ENCODE measurements around the gene IGFBPL1.

IGFBPL1 gene, protein sequence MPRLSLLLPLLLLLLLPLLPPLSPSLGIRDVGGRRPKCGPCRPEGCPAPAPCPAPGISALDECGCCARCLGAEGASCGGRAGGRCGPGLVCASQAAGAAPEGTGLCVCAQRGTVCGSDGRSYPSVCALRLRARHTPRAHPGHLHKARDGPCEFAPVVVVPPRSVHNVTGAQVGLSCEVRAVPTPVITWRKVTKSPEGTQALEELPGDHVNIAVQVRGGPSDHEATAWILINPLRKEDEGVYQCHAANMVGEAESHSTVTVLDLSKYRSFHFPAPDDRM

DNA sequence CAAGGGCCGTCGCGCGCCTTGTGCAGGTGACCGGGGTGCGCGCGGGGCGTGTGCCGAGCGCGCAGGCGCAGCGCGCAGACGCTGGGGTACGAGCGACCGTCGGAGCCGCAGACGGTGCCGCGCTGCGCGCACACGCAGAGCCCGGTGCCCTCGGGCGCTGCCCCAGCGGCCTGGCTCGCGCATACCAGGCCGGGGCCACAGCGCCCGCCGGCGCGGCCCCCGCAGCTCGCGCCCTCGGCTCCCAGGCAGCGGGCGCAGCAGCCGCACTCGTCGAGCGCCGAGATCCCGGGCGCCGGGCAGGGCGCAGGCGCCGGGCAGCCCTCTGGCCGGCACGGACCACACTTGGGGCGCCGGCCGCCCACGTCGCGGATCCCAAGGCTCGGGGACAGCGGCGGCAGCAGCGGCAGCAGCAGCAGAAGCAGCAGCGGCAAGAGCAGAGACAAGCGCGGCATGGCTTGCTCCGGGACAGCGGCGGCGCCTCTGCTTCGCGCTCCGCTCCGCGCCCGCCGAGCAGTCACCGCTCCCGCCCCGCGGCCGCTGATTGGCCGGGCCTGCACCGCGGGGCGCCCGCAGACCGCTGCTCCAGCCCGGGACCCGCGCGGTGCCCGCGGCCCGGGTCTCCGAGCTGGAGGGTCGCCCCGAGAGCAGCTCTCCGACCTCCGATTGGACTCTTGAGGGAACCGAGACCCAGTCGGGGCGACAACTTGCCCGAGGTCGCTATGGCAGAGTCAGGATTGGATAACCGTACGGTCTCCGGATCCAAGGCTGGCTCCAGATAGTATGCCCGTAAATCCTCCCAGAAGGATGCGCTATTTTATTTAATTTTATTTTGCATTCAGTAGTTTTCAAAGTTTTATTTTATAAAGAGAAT, at the start of gene IGFBPL1:
TSS of gene IGFBPL1 (minus strand) at position 482 of the 871 bp plus-strand sequence. CDS start at position 452, 30 bp downstream.
- TF ChIP-seq NFIC (IDR thresholded peaks at IDR 0.05) (no peak), YY1 (IDR thresholded peaks at IDR 0.05; ENCODE audit: low read depth) (no peak), FOXM1 (IDR thresholded peaks at IDR 0.05; ENCODE audit: borderline replicate concordance, low read depth) (no peak), EGR1 (IDR thresholded peaks at IDR 0.05) (no peak), ZBTB7A (IDR thresholded peaks at IDR 0.05; ENCODE audit: low read depth) (no peak)
- TF ChIP-seq, protein P1, sequence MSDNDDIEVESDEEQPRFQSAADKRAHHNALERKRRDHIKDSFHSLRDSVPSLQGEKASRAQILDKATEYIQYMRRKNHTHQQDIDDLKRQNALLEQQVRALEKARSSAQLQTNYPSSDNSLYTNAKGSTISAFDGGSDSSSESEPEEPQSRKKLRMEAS (IDR thresholded peaks at IDR 0.05), result peak; percentile 67

DNA sequence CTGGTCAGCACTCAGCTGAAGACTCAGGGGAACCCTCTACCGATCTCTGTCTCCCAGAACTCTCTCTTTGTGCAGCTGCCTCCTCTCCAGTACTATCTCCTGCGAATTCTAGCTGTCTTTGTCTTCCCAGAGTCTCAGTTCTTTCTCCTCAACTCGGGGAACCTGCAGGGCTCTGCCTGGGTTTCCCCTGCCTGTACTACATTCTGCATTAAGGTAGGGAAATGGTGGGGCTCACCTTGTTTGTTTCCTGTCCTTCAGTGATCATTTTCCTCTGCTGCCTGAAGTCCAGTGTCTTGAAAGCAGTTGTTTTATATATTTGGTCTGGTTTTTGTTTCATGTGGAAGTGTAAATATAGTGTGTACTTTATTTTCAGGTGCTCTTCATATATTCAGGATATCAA, 43.1 kb upstream of the IGFBPL1 start:
- TF ChIP-seq TAF1 (IDR thresholded peaks at IDR 0.05; ENCODE audit: low read depth) (no peak), ZBTB7A (IDR thresholded peaks at IDR 0.05; ENCODE audit: low read depth) (no peak), EGR1 (IDR thresholded peaks at IDR 0.05) (no peak), TCF12 (IDR thresholded peaks at IDR 0.05; ENCODE audit: low read depth) (no peak), FOXM1 (IDR thresholded peaks at IDR 0.05; ENCODE audit: borderline replicate concordance, low read depth) (no peak), NFIC (IDR thresholded peaks at IDR 0.05) (no peak)

DNA sequence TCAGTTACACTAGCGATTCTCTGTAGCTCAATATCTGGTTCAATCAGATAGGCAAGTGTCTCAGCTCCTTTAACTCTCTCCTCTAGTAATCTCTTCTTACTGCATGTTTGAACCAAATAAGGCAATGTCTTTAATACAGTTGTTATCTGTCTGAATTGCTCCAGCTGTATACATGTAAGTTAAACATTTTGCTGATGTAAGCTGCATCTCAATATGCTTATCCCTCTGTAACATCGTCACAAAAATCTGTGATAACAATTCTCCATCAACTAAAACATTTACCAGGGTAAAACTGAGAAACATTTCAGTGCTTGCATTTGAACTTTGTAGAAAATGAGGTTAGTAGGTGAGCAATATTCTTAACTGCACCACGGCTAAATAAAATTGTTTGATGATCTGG, 29.6 kb upstream of the IGFBPL1 start:
- TF ChIP-seq EP300 (IDR thresholded peaks at IDR 0.05; ENCODE audit: borderline replicate concordance), result no peak

DNA sequence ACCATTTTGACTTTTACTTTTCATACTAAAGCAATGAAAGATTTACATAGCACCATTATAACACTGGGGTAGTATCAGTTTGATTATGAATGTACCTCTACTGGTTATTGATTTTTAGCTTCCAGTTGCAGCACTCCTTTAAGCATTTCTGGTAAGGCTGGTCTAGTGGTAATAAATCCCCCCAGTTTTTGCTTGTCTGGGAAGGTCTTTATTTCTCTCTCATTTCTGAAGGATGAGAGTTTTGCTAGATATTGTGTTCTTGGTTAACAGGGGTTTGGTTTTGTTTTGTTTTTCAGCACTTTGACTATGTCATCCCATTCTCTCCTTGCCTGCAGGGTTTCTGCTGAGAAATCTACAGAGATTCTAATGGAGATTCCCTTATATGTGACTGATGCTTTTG, 26.9 kb upstream of the IGFBPL1 start:
- TF ChIP-seq CEBPB (IDR thresholded peaks at IDR 0.05), result no peak
- TF ChIP-seq, protein P2, sequence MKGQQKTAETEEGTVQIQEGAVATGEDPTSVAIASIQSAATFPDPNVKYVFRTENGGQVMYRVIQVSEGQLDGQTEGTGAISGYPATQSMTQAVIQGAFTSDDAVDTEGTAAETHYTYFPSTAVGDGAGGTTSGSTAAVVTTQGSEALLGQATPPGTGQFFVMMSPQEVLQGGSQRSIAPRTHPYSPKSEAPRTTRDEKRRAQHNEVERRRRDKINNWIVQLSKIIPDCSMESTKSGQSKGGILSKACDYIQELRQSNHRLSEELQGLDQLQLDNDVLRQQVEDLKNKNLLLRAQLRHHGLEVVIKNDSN (IDR thresholded peaks at IDR 0.05), result no peak
- TF ChIP-seq CREB1 (IDR thresholded peaks at IDR 0.05; ENCODE audit: low read depth), result no peak
- no peak for TF ChIP-seq EP300 (IDR thresholded peaks at IDR 0.05; ENCODE audit: borderline replicate concordance)
- no peak for TF ChIP-seq YY1 (IDR thresholded peaks at IDR 0.05; ENCODE audit: low read depth)
- no peak for TF ChIP-seq ZBTB7A (IDR thresholded peaks at IDR 0.05; ENCODE audit: low read depth)
- TF ChIP-seq, protein P3, sequence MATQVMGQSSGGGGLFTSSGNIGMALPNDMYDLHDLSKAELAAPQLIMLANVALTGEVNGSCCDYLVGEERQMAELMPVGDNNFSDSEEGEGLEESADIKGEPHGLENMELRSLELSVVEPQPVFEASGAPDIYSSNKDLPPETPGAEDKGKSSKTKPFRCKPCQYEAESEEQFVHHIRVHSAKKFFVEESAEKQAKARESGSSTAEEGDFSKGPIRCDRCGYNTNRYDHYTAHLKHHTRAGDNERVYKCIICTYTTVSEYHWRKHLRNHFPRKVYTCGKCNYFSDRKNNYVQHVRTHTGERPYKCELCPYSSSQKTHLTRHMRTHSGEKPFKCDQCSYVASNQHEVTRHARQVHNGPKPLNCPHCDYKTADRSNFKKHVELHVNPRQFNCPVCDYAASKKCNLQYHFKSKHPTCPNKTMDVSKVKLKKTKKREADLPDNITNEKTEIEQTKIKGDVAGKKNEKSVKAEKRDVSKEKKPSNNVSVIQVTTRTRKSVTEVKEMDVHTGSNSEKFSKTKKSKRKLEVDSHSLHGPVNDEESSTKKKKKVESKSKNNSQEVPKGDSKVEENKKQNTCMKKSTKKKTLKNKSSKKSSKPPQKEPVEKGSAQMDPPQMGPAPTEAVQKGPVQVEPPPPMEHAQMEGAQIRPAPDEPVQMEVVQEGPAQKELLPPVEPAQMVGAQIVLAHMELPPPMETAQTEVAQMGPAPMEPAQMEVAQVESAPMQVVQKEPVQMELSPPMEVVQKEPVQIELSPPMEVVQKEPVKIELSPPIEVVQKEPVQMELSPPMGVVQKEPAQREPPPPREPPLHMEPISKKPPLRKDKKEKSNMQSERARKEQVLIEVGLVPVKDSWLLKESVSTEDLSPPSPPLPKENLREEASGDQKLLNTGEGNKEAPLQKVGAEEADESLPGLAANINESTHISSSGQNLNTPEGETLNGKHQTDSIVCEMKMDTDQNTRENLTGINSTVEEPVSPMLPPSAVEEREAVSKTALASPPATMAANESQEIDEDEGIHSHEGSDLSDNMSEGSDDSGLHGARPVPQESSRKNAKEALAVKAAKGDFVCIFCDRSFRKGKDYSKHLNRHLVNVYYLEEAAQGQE (IDR thresholded peaks at IDR 0.05; ENCODE audit: low read depth), result no peak
- no peak for TF ChIP-seq NFIC (IDR thresholded peaks at IDR 0.05)
- no peak for TF ChIP-seq FOXM1 (IDR thresholded peaks at IDR 0.05; ENCODE audit: borderline replicate concordance, low read depth)
- no peak for TF ChIP-seq RAD21 (IDR thresholded peaks at IDR 0.05; ENCODE audit: low read depth)
- TF ChIP-seq, protein P1 (IDR thresholded peaks at IDR 0.05), result no peak
- no peak for TF ChIP-seq TAF1 (IDR thresholded peaks at IDR 0.05; ENCODE audit: low read depth)
- TF ChIP-seq EGR1 (IDR thresholded peaks at IDR 0.05), result no peak
- no peak for TF ChIP-seq TEAD4 (IDR thresholded peaks at IDR 0.05)
- TF ChIP-seq TCF12 (IDR thresholded peaks at IDR 0.05; ENCODE audit: low read depth), result no peak

DNA sequence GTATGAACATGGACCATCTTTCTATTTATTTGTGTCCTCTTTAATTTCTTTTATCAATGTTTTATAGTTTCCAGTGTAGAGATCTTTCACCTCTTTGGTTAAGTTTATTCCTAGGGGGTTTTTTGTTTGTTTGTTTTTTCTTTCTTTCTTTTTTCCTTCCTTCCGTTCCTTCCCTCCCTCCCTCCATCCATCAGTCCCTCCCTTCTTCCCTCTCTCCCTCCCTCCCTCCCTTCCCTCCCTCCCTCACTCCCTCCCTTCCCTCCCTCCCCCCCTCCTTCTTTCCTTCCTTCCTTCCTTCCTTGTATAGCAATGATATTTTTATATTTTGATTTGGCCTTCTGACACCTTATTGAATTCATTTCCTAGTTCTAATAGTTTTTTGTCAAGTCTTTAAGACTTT, 23.4 kb upstream of the IGFBPL1 start:
- TF ChIP-seq YY1 (IDR thresholded peaks at IDR 0.05; ENCODE audit: low read depth) (no peak), CEBPB (IDR thresholded peaks at IDR 0.05) (no peak), RAD21 (IDR thresholded peaks at IDR 0.05; ENCODE audit: low read depth) (no peak), TEAD4 (IDR thresholded peaks at IDR 0.05) (no peak)

DNA sequence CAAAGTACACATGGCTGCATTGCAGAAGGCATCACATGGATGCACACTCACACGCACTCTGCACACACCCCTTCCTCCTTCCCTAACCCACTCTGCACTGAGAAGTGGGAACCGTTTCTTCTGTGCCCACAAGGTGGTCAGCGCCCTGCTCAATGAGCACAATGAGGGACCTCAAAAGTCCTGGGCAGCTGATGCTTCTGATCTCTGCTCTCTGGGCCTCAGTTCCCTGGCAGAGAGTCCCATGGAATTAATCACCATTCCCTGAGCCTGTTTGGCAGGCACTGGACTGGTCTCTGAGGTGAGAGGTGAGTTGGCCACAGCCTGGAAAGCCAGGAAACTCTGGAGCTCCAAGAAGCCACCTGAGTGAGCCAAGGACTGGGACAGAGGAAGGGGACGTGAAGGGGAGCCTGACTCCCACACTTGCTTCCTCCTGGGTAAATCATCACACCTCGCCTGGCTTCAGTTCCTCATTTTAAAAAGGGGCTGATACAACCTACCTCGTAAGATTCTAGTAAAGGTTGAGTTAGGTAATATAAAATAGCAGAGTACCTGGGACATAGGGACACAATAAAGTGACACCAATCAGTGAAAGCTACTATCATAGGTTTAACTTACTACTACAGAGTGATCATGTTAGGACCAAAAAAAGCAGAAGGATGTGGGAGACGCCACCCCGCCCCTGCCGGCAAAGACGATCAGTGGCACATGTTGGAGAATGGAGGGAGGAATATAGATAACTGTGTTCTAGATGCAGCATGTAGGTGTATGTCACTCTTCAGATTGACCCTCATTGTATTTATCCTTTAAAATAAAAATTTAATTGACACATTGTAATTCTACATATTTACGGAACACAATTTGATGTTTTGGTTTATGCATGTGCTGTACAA, 21.1 kb upstream of the IGFBPL1 start:
- TF ChIP-seq CREB1 (IDR thresholded peaks at IDR 0.05; ENCODE audit: low read depth), result no peak
- no peak for TF ChIP-seq FOXM1 (IDR thresholded peaks at IDR 0.05; ENCODE audit: borderline replicate concordance, low read depth)
- TF ChIP-seq YY1 (IDR thresholded peaks at IDR 0.05; ENCODE audit: low read depth), result no peak
- TF ChIP-seq TAF1 (IDR thresholded peaks at IDR 0.05; ENCODE audit: low read depth), result no peak

DNA sequence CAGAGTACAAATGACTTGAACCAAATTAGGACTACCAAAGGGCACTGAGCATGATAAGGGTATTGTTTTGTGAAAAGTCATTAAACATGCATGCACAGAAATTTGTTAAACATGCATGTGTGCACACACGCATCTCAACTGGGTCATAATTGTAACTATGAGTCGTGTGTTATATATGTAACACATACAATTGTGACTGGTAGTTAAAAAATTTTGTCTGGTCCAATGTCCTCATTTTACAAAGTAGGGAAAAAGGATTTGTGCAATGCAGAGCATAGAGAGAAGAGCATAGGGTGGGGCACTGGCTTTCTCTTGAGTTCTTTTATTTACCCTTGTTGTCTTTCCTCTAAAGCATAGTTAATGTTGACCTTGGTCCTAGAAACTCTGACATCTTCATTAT, 19.3 kb upstream of the IGFBPL1 start:
- no peak for TF ChIP-seq FOXM1 (IDR thresholded peaks at IDR 0.05; ENCODE audit: borderline replicate concordance, low read depth)
- TF ChIP-seq, protein P3 (IDR thresholded peaks at IDR 0.05; ENCODE audit: low read depth), result no peak
- TF ChIP-seq TAF1 (IDR thresholded peaks at IDR 0.05; ENCODE audit: low read depth), result no peak
- no peak for TF ChIP-seq YY1 (IDR thresholded peaks at IDR 0.05; ENCODE audit: low read depth)
- TF ChIP-seq, protein P2 (IDR thresholded peaks at IDR 0.05), result no peak
- TF ChIP-seq TEAD4 (IDR thresholded peaks at IDR 0.05), result no peak
- no peak for TF ChIP-seq CEBPB (IDR thresholded peaks at IDR 0.05)
- TF ChIP-seq, protein P1 (IDR thresholded peaks at IDR 0.05), result no peak
- TF ChIP-seq CREB1 (IDR thresholded peaks at IDR 0.05; ENCODE audit: low read depth), result no peak
